K562 (cell line): ENCODE data around the gene PTPN1. TPM values are rescaled to one million over a fixed set of nuclear protein-coding genes. Genes with fewer than 3 reads are reported as not detected.

Experiments
- ATAC-seq: fragments of 200-7000 bp; cut with Tn5 transposase; 3 replicates; pipeline ENCODE4 v1.9.1; 2020; ENCODE audit warnings: moderate library complexity
- BruUV-seq: library from RNA; stranded (reverse); fragments of 400-500 nt; replicated peaks from 2 replicates; lab custom pipeline; 2021; lab: Mats Ljungman, UMichigan
- CTCF ChIA-PET: fragments of 300-600 bp; formaldehyde crosslinking; extraction: SDS; loops from one replicate; lab custom pipeline; 2021; ENCODE audit warnings: low intra/inter-chr PET ratio; lab: Yijun Ruan, JAX
- POLR2A ChIA-PET: fragments of 300-600, 350-650 bp; sonication (Branson Sonifier 250); formaldehyde crosslinking; extraction: SDS; loops from one replicate; lab custom pipeline; 2021; ENCODE audit warnings: antibody characterized with exemption, inconsistent platforms; lab: Yijun Ruan, JAX
- DNase-seq, 4 experiments: peaks; one replicate each; pipeline versions ENCODE4 v3.0.0 to v3.0.0-alpha.2; 2011 to 2018; ENCODE audit warnings: low spot score in 3 of 4, mixed read lengths in 3 of 4; ENCODE audit errors: extremely low read depth in 1 of 4
- FAIRE-seq: peaks from 2 replicates; lab custom pipeline; 2011; peaks lifted over from hg19 to GRCh38; lab: Jason Lieb, UNC
- H2AFZ ChIP-seq: 2 replicates; pipeline ENCODE4 v1.6.0; 2011; ENCODE audit warnings: low read depth, low read length, control low read depth, inconsistent platforms
- H3K27ac ChIP-seq: fragments of 200-600 bp; 3 replicates; pipeline ENCODE4 v1.8.0; 2011; ENCODE audit warnings: low read depth, mild to moderate bottlenecking, control low read depth, inconsistent platforms, low read length, moderate library complexity, mixed read lengths; ENCODE audit errors: extremely low read depth
- H3K27me3 ChIP-seq, 2 experiments: fragments of 300-600 bp in 1 of 2; 2 replicates in 1 of 2; 3 replicates in 1 of 2; pipeline versions ENCODE4 v1.6.0 to v1.8.0; 2011; ENCODE audit warnings: inconsistent platforms in 2 of 2, low read length in 2 of 2, mild to moderate bottlenecking in 1 of 2, mixed read lengths in 1 of 2, moderate library complexity in 1 of 2; ENCODE audit not compliant: control insufficient read depth in 2 of 2, insufficient read depth in 2 of 2
- H3K36me3 ChIP-seq: fragments of 300-600 bp; 3 replicates; pipeline ENCODE4 v1.8.0; 2011; ENCODE audit warnings: mild to moderate bottlenecking, low read length, inconsistent platforms; ENCODE audit not compliant: control insufficient read depth, insufficient read depth
- H3K4me1 ChIP-seq, 2 experiments: fragments of 200-600 bp in 1 of 2; replicated peaks in 1 of 2; 2 replicates in 1 of 2; 3 replicates in 1 of 2; pipeline versions ENCODE4 v1.5.1 to v1.8.0; 2011; ENCODE audit warnings: inconsistent platforms in 2 of 2, low read length in 2 of 2, mild to moderate bottlenecking in 1 of 2, mixed read lengths in 1 of 2, moderate library complexity in 1 of 2; ENCODE audit not compliant: control insufficient read depth in 2 of 2, insufficient read depth in 2 of 2
- H3K4me2 ChIP-seq: 2 replicates; pipeline ENCODE4 v1.6.1; 2011; ENCODE audit warnings: low read length, control low read depth, inconsistent platforms, mixed read lengths; ENCODE audit not compliant: insufficient read depth
- H3K4me3 ChIP-seq: fragments of 200-600 bp; sonication (generic), shearing (Covaris generic); 2 replicates; pipeline ENCODE4 v1.5.1; 2016; ENCODE audit warnings: control low read depth, inconsistent platforms
- H3K79me2 ChIP-seq: fragments of 200-600 bp; 3 replicates; pipeline ENCODE4 v1.8.0; 2011; ENCODE audit warnings: low read length, inconsistent platforms; ENCODE audit not compliant: control insufficient read depth, insufficient read depth
- H3K9ac ChIP-seq, 2 experiments: 2 replicates each; pipeline versions ENCODE4 v1.6.0 to v1.6.1; 2011; ENCODE audit warnings: low read depth in 2 of 2, low read length in 2 of 2, control low read depth in 1 of 2, inconsistent platforms in 1 of 2, mild to moderate bottlenecking in 1 of 2, mixed read lengths in 1 of 2; ENCODE audit not compliant: insufficient read depth in 1 of 2
- H3K9me1 ChIP-seq: one replicate; pipeline ENCODE4 v1.6.0; 2011; ENCODE audit warnings: inconsistent platforms, mild to moderate bottlenecking, low read length, moderate library complexity; ENCODE audit not compliant: control insufficient read depth, insufficient read depth
- H3K9me3 ChIP-seq: replicated peaks from 2 replicates; pipeline ENCODE4 v1.5.1; 2011; ENCODE audit warnings: low read depth, low read length, inconsistent platforms; ENCODE audit not compliant: control insufficient read depth, insufficient read depth
- H4K20me1 ChIP-seq: replicated peaks from 2 replicates; pipeline ENCODE4 v1.6.1; 2011; ENCODE audit warnings: low read length, inconsistent platforms, mixed read lengths; ENCODE audit not compliant: control insufficient read depth, insufficient read depth
- ARHGAP35 ChIP-seq: fragments of 450-650 bp; IDR thresholded peaks from 2 replicates; pipeline ENCODE4 v1.6.1; 2018; ENCODE audit not compliant: partially characterized antibody
- CHCHD3 ChIP-seq: fragments of 250-450 bp; sonication (Bioruptor Pico); IDR thresholded peaks from 2 replicates; pipeline ENCODE4 v2.1.2; 2022; ENCODE audit warnings: mild to moderate bottlenecking
- CTBP1 ChIP-seq: fragments of 450-650 bp; IDR thresholded peaks from 2 replicates; pipeline ENCODE4 v1.6.1; 2016; ENCODE audit warnings: borderline replicate concordance
- HNRNPH1 ChIP-seq: fragments of 200-400 bp; formaldehyde crosslinking; optimal IDR thresholded peaks from 2 replicates; pipeline ENCODE3; 2017; ENCODE audit warnings: low read depth, mild to moderate bottlenecking, low read length, moderate library complexity
- SMARCA4 ChIP-seq: fragments of 450-650 bp; IDR thresholded peaks from 2 replicates; pipeline ENCODE4 v1.6.1; 2016
- TCF3 ChIP-seq: sonication (generic); formaldehyde crosslinking; IDR thresholded peaks from 2 replicates; pipeline ENCODE4 v1.4.0; 2020; ENCODE audit warnings: mild to moderate bottlenecking, missing genetic modification reagents
- WGBS: fragments of 100-300 bp; shearing (Covaris generic); methylation state at CpG from one replicate; pipeline ENCODE4 v1.1.6; 2016; ENCODE audit warnings: low coverage, mixed read lengths; ENCODE audit not compliant: insufficient coverage; ENCODE audit errors: missing lambda C conversion rate; 5-methylcytosine and 5-hydroxymethylcytosine counted together
- in situ Hi-C: fragments of 300-500 bp; cut with MboI; formaldehyde crosslinking; loops from 4 replicates; pipeline ENCODE4 v1.15.0; 2018; ENCODE audit warnings: inconsistent platforms, mixed read lengths
- intact Hi-C: fragments of 100-400 bp; cut with micrococcal nuclease; formaldehyde crosslinking; loops from 2 replicates; pipeline ENCODE4 v1.14.2; 2022
- polyA plus RNA-seq, 8 experiments: library from polyadenylated mRNA; depleted of rRNA in 4 of 8; stranded (reverse) in 5 of 8; unstranded in 3 of 8; fragments of >200 nt; fragmentation: Nextera tagmentation in 2 of 8; fragmentation: Illumina TruSeq in 1 of 8; extraction: Ambion mirVana in 2 of 8; extraction: Trizol in 1 of 8; gene quantifications; 2 replicates each; pipeline versions ENCODE4 v1.2.1 to v1.2.3, GENCODE V29; 2011 to 2014; ENCODE audit warnings: inconsistent platforms in 1 of 8, missing spikeins in 1 of 8
- total RNA-seq, 7 experiments: library from RNA; depleted of rRNA in 6 of 7; stranded (reverse); fragments of >200 nt in 6 of 7; fragmentation: Illumina TruSeq in 2 of 7; extraction: Trizol in 2 of 7; gene quantifications; 2 replicates each; pipeline versions ENCODE4 v1.2.1 to v1.2.3, GENCODE V29; 2011 to 2021; ENCODE audit warnings: low replicate concordance in 1 of 7
- TF ChIP-seq, protein P1 (sequence below): fragments of 450-650 bp; IDR thresholded peaks from 2 replicates; pipeline ENCODE4 v1.6.1; 2016
- TF ChIP-seq, protein P2 (sequence below): fragments of 450-650 bp; IDR thresholded peaks from 2 replicates; pipeline ENCODE4 v1.6.1; 2016; ENCODE audit warnings: low read depth, mild to moderate bottlenecking, moderate library complexity

The PTPN1 gene
- total and polyA plus RNA-seq, 9 of the 15 experiments (the other 6 are each of a cell fraction or from before 2014, with no cell fraction given) = 11.0 to 85.3 (median 54.0) TPM

DNA sequence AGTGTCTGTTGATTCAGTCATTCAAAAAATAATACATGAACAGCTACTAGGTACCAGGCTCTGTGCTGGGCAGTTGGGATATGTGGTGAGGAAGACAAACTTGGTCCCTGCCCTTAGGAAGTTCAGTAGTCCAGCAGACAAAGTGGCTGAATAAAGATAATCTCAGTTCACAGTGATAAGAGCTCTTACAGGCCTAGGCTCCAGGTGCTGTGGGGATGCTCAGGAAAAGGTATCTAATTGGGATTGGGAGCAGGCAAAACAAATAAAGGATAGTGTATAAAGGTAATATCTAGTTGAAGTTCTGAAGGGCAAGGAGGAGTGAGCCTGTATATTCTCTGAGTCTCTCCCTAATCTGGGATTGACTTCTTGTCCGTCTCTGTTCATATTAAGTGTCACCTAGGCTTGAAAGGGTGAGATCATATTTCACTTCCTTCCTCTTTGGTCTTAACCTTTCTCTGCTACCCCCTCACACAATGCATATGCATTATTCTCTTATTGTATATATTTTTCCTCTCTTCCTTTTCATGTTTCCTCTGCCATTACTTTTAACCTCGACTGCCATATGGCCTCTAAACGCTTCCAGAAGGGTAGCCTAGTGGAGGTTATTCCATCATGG is 13.5 kb downstream of the PTPN1 start (continued):
- TF ChIP-seq CTBP1 (peak; percentile 59), SMARCA4 (peak; percentile 38; the same call in 1 of the 2 replicates), TCF3 (0 out of 2 replicates have a peak, but pooled peaks have one; percentile 4), HNRNPH1 (no peak)
- TF ChIP-seq, protein P1, sequence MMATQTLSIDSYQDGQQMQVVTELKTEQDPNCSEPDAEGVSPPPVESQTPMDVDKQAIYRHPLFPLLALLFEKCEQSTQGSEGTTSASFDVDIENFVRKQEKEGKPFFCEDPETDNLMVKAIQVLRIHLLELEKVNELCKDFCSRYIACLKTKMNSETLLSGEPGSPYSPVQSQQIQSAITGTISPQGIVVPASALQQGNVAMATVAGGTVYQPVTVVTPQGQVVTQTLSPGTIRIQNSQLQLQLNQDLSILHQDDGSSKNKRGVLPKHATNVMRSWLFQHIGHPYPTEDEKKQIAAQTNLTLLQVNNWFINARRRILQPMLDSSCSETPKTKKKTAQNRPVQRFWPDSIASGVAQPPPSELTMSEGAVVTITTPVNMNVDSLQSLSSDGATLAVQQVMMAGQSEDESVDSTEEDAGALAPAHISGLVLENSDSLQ = 0 out of 2 replicates have a peak, but pooled peaks have one; percentile 18
- TF ChIP-seq, all 486 proteins: peak for 14

DNA sequence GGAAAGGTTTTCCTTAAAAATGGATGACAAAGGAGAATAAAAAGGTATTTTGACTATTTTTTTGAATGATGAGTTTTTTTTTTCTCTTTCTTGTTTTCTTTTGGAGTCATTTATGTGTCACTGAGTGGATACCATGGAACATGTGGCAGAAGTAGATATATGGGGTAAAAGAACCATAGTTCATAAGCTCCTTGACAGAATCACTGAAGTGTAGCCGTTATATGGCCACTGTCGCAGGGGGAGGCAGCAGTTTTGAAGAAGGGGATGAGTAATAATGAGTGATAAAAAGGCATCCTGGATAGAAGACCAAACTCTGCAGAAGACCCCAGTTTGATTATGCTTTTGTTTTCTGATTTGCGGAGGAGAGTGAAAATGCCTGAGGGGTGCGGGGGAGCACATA is 15.5 kb downstream of the PTPN1 start:
- Histone ChIP-seq H3K4me2 (no peak overlapping the region), H3K79me2 (peaks cover 96% of the 10 kb centered on the region), H3K27me3 (no peaks in the 10 kb centered on the region), H3K9me1 (no peaks in the 10 kb centered on the region), H3K36me3 (peaks cover 47% of the 10 kb centered on the region), H3K9ac (no peak overlapping the region), H3K9me3 (no peaks in the 10 kb centered on the region), H4K20me1 (peaks cover 8% of the 10 kb centered on the region; the same call in 1 of the 2 replicates), H2AFZ (no peak overlapping the region), H3K4me3 (no peak overlapping the region), H3K4me1 (peaks cover 32 to 48% of the 10 kb centered on the region in 2 experiments), H3K27ac (no peak overlapping the region)
- no peak for FAIRE-seq
- CTCF ChIA-PET = no interaction called here
- POLR2A ChIA-PET = interaction anchor here (0.6 to 4.8 kb wide), 6 partner anchors 8 to 131 kb away, joined by 3 to 63 read pairs (median 3); partner anchors contain the start of gene PTPN1
- ATAC-seq = no peak
- in situ Hi-C loops (no loop called here), intact Hi-C loops (no loop called here)
- WGBS = 69% methylated on average over 4 of the region's 4 CpGs
- no TSS peak for BruUV-seq
- DNase-seq = no peak
- TF ChIP-seq CHCHD3 (no peak), ARHGAP35 (no peak)
- TF ChIP-seq, protein P2, sequence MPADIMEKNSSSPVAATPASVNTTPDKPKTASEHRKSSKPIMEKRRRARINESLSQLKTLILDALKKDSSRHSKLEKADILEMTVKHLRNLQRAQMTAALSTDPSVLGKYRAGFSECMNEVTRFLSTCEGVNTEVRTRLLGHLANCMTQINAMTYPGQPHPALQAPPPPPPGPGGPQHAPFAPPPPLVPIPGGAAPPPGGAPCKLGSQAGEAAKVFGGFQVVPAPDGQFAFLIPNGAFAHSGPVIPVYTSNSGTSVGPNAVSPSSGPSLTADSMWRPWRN = no peak
